Measurements from ENCODE around the gene DCAKD.

- TF ChIP-seq POLR2A (IDR thresholded peaks at IDR 0.05; ENCODE audit: low read length) = no peak
- TF ChIP-seq GATA1 (IDR thresholded peaks at IDR 0.05; ENCODE audit: low read depth, low read length) = no peak
Observed at GRCh38 chr17:45090711-45091110, 39.3 kb upstream of the DCAKD start.

Measured in erythroblast (primary cell).